CD14-positive monocyte (primary cell): ENCODE measurements around the gene MPND. TPM values are rescaled to one million over a fixed set of nuclear protein-coding genes. Genes with fewer than 3 reads are reported as not detected.
"Not testable (repeated sequence)": the region's sequence is repeated elsewhere in the genome, so short reads cannot be mapped to it uniquely, and the experiment has no call there.

Experiments
- DNase-seq, 3 donors: peaks; one replicate each; pipeline ENCODE4 v3.0.0-alpha.2; 2011 to 2022
- H2AFZ ChIP-seq: 2 replicates; pipeline ENCODE4 v1.6.0; 2012; ENCODE audit warnings: mild to moderate bottlenecking, low read depth, low read length, inconsistent platforms; ENCODE audit not compliant: insufficient read depth, poor library complexity, severe bottlenecking
- H3K27ac ChIP-seq, 2 donors: 1 replicate in 1 of 2; 2 replicates in 1 of 2; pipeline ENCODE4 v1.5.1; 2012 to 2013; ENCODE audit warnings: low read length in 2 of 2, control low read depth in 1 of 2, inconsistent platforms in 1 of 2, low read depth in 1 of 2, mild to moderate bottlenecking in 1 of 2
- H3K27me3 ChIP-seq, 2 donors: one replicate each; pipeline versions ENCODE4 v1.6.0 to v1.6.1; 2011 to 2013; ENCODE audit warnings: low read length in 2 of 2; ENCODE audit not compliant: control insufficient read depth in 2 of 2, insufficient read depth in 2 of 2
- H3K36me3 ChIP-seq, 2 donors: replicated peaks in 1 of 2; 1 replicate in 1 of 2; 2 replicates in 1 of 2; pipeline versions ENCODE4 v1.5.1 to v1.6.1; 2012 to 2013; ENCODE audit warnings: low read length in 2 of 2, control low read depth in 1 of 2, inconsistent platforms in 1 of 2, mild to moderate bottlenecking in 1 of 2; ENCODE audit not compliant: insufficient read depth in 2 of 2, control insufficient read depth in 1 of 2
- H3K4me1 ChIP-seq, 2 donors: 1 replicate in 1 of 2; 2 replicates in 1 of 2; pipeline versions ENCODE4 v1.5.1 to v1.6.1; 2012 to 2013; ENCODE audit warnings: low read length in 2 of 2, control low read depth in 1 of 2, inconsistent platforms in 1 of 2, mild to moderate bottlenecking in 1 of 2, moderate library complexity in 1 of 2; ENCODE audit not compliant: insufficient read depth in 2 of 2, control insufficient read depth in 1 of 2
- H3K4me2 ChIP-seq: replicated peaks from 2 replicates; pipeline ENCODE3; 2012; ENCODE audit warnings: low read length, moderate library complexity, mild to moderate bottlenecking; ENCODE audit not compliant: poor library complexity, severe bottlenecking; ENCODE audit errors: extremely low read depth
- H3K4me3 ChIP-seq, 3 experiments: fragments of 200-600 bp in 1 of 3; sonication (generic) in 1 of 3; replicated peaks in 1 of 3; 1 replicate in 2 of 3; 2 replicates in 1 of 3; pipeline ENCODE4 v1.5.1; 2011 to 2013; ENCODE audit warnings: low read length in 3 of 3, mild to moderate bottlenecking in 3 of 3, control low read depth in 2 of 3, low read depth in 2 of 3, inconsistent platforms in 1 of 3, moderate library complexity in 1 of 3
- H3K79me2 ChIP-seq: 2 replicates; pipeline ENCODE4 v1.6.0; 2012; ENCODE audit warnings: mild to moderate bottlenecking, control low read depth, inconsistent platforms, low read length, moderate library complexity; ENCODE audit not compliant: insufficient read depth
- H3K9ac ChIP-seq: 2 replicates; pipeline ENCODE4 v1.6.0; 2017; ENCODE audit warnings: low read length, mild to moderate bottlenecking; ENCODE audit not compliant: insufficient read depth, poor library complexity, severe bottlenecking
- H3K9me3 ChIP-seq, 2 donors: replicated peaks in 1 of 2; 1 replicate in 1 of 2; 2 replicates in 1 of 2; pipeline versions ENCODE4 v1.5.1 to v1.6.1; 2012 to 2013; ENCODE audit warnings: low read length in 2 of 2, control low read depth in 1 of 2; ENCODE audit not compliant: control insufficient read depth in 1 of 2, insufficient read depth in 1 of 2
- H4K20me1 ChIP-seq: 2 replicates; pipeline ENCODE4 v1.6.0; 2012; ENCODE audit warnings: mild to moderate bottlenecking, low read length, control low read depth, moderate library complexity; ENCODE audit not compliant: insufficient read depth
- H3K27ac Mint-ChIP-seq, 7 donors: one replicate each; pipeline ENCODE4 v1.8.0; 2020; ENCODE audit warnings: mild to moderate bottlenecking in 7 of 7, mixed read lengths in 7 of 7, moderate library complexity in 6 of 7, inconsistent platforms in 2 of 7
- H3K27me3 Mint-ChIP-seq, 3 donors: one replicate each; pipeline ENCODE4 v1.8.0; 2021 to 2022; ENCODE audit warnings: low read depth in 3 of 3, mild to moderate bottlenecking in 3 of 3, mixed read lengths in 3 of 3, moderate library complexity in 3 of 3, inconsistent platforms in 1 of 3
- H3K36me3 Mint-ChIP-seq, 2 donors: one replicate each; pipeline ENCODE4 v1.8.0; 2020; ENCODE audit warnings: mixed read lengths in 2 of 2, inconsistent platforms in 1 of 2, mild to moderate bottlenecking in 1 of 2
- H3K4me1 Mint-ChIP-seq: one replicate; pipeline ENCODE4 v1.8.0; 2020; ENCODE audit warnings: mild to moderate bottlenecking, mixed read lengths
- H3K4me3 Mint-ChIP-seq, 2 donors: one replicate each; pipeline ENCODE4 v1.8.0; 2020; ENCODE audit warnings: mild to moderate bottlenecking in 2 of 2, mixed read lengths in 2 of 2, moderate library complexity in 1 of 2
- H3K9me3 Mint-ChIP-seq, 7 donors: one replicate each; pipeline ENCODE4 v1.8.0; 2020 to 2022; ENCODE audit warnings: mixed read lengths in 7 of 7, mild to moderate bottlenecking in 6 of 7, moderate library complexity in 6 of 7, inconsistent platforms in 2 of 7
- CTCF ChIP-seq: fragments of 200-600 bp; IDR thresholded peaks from one replicate; pipeline ENCODE4 v1.8.0; 2022; ENCODE audit warnings: antibody characterized with exemption, mild to moderate bottlenecking
- WGBS: methylation state at CpG from one replicate; pipeline ENCODE4 v1.1.5; 2013; ENCODE audit warnings: missing lambda C conversion rate; ENCODE audit not compliant: insufficient coverage; 5-methylcytosine and 5-hydroxymethylcytosine counted together
- intact Hi-C, 2 donors: fragments of 100-400 bp; cut with micrococcal nuclease; formaldehyde crosslinking; loops; one replicate each; pipeline versions ENCODE4 v1.15.0 to v1.15.1; 2023
- polyA plus RNA-seq, 3 donors: library from polyadenylated mRNA; depleted of rRNA in 1 of 3; unstranded in 2 of 3; stranded (reverse) in 1 of 3; fragments of 300-500 nt in 2 of 3; fragments of >200 nt in 1 of 3; fragmentation: Illumina TruSeq in 2 of 3; gene quantifications; 1 replicate in 2 of 3; 2 replicates in 1 of 3; pipeline ENCODE4 v1.2.3, GENCODE V29; 2012 to 2021

The MPND gene
- polyA plus RNA-seq, 3 donors, result 6.5 to 15.9 (median 7.0) TPM

DNA sequence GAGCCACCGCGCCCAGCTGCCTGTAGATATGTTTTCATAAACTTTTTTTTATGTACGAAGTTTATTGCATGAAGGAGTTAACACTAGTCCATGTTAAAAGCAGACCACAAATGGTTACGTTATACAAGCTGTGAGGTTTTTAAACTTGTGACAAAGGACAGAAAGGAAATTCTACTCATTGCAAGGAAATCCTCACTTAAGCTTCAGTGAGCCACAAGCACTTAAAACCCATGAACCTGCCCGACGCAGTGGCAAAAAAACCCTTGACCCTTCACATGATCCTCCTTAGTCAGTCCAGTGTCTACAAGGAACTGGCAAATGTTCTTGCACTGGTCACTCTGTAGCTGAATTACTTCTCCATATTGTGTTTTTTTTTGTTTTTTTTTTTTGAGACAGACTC, 4.2 kb downstream of the MPND start:
- Histone ChIP-seq H3K79me2 (peaks cover 6% of the 10 kb centered on the region), H3K9me3 (no peaks in the 10 kb centered on the region), H3K4me1 (peaks cover 9 to 16% of the 10 kb centered on the region in 2 donors), H3K9ac (no peak overlapping the region), H4K20me1 (peaks cover 6% of the 10 kb centered on the region), H3K4me3 (no peak overlapping the region), H3K36me3 (peaks cover 8 to 40% of the 10 kb centered on the region in 2 donors), H3K27ac (no peak overlapping the region), H3K27me3 (no peaks in the 10 kb centered on the region), H2AFZ (no peak overlapping the region), H3K4me2 (no peak overlapping the region)
- no peak for TF ChIP-seq CTCF
- Mint-ChIP-seq H3K36me3 (peaks cover 46 to 58% of the 10 kb centered on the region in 2 donors), H3K4me3 (no peak overlapping the region), H3K4me1 (peaks cover 17% of the 10 kb centered on the region), H3K27ac (no peak overlapping the region), H3K9me3 (no peaks in the 10 kb centered on the region), H3K27me3 (peaks cover 0 to 7% (median 1%) of the 10 kb centered on the region in 3 donors)
- DNase-seq, result no peak
- intact Hi-C loops, result no loop called here
- WGBS, result 14% methylated on average over 2 of the region's 6 CpGs

DNA sequence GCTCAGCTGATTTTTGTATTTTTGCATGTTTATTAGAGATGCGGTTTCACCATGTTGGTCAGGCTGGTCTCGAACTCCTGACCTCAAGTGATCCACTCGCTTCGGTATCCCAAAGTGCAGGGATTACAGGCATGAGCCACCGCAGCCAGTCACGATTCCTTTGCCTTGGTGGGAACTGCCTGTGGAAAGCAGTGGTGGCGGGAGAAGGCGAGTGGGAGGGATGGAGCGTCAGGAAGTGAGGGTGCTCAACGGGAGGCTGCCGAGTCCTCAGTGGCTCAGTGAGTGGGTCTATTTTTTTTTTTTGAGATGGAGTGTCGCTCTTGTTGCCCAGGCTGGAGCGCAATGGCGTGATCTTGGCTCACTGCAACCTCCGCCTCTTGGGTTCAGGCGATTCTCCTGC, 5.9 kb downstream of the MPND start:
- H3K27ac Mint-ChIP-seq, result peak overlapping the region in 1 of 7 donors; percentile 68
- not testable (repeated sequence) for H3K9me3 ChIP-seq

More for the DNA sequence above, 5.9 kb downstream of the MPND start:
- H2AFZ ChIP-seq, H3K4me3 Mint-ChIP-seq, H3K27me3 Mint-ChIP-seq, H3K4me1 ChIP-seq, H3K9me3 Mint-ChIP-seq, intact Hi-C loops, H3K27me3 ChIP-seq, H3K27ac ChIP-seq, H3K79me2 ChIP-seq, H3K4me2 ChIP-seq, H3K4me3 ChIP-seq, H4K20me1 ChIP-seq, H3K9ac ChIP-seq, DNase-seq: not testable (repeated sequence)
- Mint-ChIP-seq H3K4me1 (peaks cover 12% of the 10 kb centered on the region), H3K36me3 (peaks cover 47 to 64% of the 10 kb centered on the region in 2 donors)
- H3K36me3 ChIP-seq, result peaks cover 9 to 47% of the 10 kb centered on the region in 2 donors
- WGBS, result 97% methylated on average over 11 of the region's 16 CpGs
